GM21576 (cell line): ENCODE results near the gene ULK1.
A peak's percentile ranks its signal among the peaks of the same experiment; 100 is the strongest.
"Not testable (repeated sequence)": the region's sequence is repeated elsewhere in the genome, so short reads cannot be mapped to it uniquely, and the experiment has no call there.

ENCODE experiments used
- ATAC-seq: cut with Tn5 transposase; IDR thresholded peaks from one replicate; pipeline ENCODE4 v1.9.1; 2021; ENCODE audit warnings: mild to moderate bottlenecking, moderate library complexity; ENCODE audit not compliant: unreplicated experiment

ULK1 gene

DNA sequence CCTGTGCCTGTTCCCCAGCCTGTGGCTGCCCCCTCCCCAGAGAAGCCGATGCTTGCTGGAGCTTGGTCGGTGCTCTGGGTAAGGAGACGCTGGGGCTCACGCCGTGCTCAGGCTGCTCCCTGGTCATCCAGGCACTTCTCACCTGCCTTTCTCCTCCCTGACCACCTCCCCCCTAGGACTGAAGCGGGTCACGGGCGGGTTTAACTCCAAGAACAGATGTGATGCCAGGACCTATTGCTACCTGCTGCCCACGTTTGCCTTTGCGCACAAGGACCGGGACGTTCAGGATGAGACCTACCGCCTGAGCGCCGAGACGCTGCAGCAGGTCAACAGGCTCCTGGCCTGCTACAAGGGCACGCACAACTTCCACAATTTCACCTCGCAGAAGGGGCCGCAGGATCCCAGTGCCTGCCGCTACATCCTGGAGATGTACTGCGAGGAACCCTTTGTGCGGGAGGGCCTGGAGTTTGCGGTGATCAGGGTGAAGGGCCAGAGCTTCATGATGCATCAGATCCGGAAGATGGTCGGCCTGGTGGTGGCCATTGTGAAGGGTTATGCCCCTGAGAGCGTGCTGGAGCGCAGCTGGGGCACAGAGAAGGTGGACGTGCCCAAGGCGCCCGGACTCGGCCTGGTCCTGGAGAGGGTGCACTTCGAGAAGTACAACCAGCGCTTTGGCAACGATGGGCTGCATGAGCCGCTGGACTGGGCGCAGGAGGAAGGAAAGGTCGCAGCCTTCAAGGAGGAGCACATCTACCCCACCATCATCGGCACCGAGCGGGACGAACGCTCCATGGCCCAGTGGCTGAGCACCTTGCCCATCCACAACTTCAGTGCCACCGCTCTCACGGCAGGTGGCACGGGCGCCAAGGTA, 46.9 kb downstream of the ULK1 start:
- ATAC-seq: no peak

DNA sequence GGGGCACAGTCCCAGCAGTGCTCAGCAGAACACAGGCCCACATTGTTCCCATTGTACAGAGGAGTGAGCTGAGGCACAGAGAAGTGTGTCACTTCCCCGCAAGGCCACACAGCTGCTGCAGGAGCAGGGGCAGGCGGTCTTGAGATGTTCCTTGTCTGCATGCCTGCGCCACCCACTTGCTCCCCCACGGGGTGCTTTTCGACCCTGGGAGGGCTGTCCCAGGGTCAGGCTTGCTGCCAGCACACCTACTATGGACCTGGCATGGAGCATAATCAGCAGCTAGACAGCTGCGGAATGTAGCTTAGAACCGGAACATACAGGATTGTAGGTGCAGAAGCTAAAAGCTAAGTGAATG, 47.5 kb downstream of the ULK1 start:
- ATAC-seq: no peak

DNA sequence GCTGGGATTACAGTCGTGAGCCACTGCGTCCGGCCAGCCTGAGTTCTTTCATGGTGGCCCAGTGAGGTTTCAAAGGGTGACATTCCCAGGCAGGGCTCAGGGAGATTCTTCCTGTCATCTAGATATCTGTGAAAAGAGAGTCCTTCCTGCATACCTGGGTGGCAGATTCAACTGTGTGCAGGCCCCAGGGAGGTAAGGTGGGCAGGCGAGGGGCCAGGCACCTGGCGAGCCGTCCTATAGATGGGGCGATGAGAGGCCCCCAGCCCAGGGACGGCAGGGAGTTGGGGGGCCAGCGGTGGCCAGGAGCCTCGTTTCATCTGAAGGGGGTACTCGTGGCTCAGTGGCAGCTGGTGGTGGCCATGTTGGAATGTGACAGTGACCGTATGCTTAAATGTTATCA, 48.2 kb downstream of the ULK1 start:
- ATAC-seq: no peak

DNA sequence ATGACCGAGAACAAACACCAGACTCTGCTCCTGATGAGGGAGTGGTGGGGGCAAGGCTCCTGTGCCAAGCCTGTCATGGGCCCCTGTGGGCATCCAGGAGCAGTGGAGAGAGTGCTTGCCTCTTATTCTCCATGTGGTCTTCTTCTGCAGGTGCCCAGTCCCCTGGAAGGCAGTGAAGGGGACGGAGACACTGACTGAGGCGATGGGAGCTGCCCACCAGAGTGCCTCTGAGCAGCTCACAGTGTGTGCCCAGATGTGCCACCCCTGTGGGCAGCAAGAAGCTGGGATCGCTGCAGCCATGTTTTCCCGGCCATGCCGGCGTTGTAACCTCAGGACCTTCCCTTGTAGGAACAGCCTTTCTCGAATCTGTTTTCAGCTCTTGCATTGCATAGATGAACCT, 49.0 kb downstream of the ULK1 start:
- no peak for ATAC-seq

DNA sequence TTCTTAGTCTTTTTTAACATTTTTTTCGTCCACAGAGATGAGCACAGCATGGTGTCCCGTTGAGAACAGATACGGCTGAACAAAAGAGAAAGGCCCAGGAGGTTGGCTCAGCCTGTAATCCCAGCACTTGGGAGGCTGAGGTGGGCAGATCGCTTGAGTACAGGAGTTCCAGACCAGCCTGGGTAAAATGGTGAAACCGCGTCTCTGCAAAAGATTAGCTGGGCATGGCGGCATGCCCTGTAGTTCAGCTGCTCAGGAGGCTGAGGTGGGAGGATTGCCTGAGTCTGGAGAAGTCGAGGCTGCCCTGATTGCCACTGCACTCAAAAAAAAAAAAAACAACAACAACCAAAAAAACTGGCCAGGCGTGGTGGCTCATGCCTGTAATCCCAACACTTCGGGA, 49.5 kb downstream of the ULK1 start:
- ATAC-seq: no peak

DNA sequence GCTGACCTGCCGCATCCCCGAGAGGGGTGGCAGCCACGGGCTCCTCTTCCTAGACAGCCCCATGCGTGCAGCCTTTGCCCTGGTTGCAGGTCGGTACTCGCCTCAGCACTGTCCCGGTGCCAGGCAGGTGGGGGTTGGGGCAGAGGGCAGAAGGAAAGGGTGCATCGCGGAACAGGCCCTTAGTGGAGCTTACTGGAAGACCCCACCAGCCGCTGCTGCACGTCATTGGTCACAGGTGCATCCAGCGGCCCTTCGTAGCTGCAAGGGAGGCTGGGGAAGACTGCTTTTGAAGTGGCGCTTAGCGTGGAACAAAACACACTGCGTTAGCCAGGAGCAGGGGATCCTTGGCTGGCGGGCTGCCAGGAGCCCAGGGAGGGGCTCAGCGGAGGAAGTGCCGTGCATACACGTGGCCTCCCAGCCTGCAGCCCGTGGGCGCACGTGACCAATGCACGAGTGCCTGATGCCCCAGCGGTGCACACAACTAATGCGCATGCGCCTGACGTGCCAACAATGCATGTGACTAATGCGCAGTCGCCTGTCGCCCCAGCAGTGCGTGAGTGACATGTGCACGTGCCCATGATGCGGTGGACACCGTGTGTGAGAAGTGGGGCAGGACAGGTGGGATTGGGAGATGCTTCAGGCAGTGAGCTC, 50.3 kb downstream of the ULK1 start:
- no peak for ATAC-seq

DNA sequence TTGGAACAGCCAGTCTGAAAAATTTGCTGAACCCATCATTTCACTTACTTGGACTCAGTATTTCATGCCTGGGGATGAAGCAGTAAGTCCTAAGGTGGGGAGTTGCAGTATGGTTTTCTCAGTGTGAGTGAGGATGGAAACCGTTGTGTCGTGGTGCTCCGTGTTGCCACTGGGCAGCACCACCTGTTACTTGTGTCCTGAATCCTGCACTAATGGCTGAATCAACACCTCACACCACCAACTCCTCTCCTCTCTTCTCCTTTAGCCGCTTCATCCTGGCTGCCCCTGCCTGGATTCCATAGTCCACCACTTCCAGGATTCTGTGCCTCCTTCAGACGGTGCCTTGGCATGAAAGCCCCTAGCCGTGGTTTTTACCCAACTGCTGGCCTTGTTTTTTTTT, 52.3 kb downstream of the ULK1 start:
- ATAC-seq: no peak

DNA sequence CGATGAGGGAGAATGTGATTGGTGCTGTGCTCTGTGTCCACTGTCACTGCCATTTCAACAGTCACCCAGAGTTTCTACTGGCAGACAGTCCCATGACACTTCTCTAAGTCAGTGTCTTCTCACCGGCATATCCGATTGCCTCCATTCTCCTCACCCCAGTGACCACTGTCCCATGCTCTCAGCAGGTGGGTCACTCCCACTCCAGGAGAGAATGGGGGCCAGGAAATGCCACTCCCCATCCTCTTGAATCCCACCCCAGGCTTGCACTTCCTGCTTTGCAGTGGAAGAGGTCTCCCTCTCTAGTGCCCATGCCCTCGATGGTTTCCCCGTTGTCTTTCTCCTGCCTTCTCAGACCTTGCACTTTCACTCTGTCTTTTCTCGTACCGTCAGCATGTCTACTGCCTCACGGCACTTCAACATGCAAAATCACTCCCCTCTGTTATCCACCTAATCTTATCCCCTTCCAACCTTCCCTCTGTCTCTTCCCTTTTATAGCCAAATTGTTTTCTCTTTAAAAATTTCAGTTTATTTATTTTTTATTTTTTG, 53.1 kb downstream of the ULK1 start:
- no peak for ATAC-seq

DNA sequence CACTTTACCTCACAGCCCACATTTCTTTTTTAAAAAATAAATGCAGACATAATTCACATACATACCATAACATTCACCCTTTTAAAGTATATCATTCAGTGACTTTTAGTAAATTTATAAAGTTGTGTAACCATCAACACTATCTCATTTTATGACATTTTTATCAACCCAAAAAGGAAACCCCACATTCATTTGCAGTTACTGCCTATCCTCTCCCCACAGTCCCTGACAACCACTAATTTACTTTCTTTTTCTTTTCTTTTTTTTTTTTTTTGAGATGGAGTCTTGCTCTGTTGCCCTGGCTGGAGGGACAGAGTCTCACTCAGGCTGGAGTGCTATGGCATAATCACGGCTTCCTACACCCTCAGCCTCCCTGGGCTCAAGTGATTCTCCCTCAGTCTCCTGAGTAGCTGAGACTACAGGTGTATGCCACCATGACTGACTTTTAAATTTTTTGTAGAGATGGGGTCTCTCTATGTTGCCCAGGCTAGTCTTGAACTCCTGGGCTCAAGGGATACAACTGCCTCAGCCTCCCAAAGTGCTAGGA, 53.8 kb downstream of the ULK1 start:
- ATAC-seq: no peak

DNA sequence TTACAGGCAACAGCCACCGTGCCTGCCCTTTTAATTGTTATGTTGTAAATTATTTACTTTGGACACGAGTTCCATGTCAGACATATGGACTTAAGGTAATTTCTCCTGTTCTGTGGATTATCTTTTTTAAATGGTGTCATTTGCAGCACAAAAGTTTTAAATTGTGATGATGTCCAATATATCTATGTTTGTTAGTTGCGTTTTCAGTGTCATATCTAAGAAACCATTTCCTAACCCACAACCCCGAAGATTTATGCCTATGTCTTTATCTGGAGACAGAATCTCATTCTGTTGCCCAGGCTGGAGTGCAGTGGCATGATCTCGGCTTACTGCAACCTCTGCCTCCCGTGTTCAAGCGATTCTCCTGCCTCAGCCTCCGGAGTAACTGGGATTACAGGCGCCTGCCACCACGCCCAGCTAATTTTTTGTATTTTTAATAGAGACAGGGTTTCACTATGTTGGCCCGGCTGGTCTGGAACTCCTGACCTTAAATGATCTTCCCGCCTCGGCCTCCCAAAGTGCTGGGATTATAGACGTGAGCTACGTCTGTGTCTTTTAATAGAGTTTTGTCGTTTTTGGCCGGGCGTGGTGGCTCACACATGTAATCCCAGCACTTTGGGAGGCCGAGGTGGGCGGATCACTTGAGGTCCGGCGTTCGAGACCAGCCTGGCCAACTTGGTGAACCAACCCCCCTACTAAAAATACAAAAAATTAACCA, 54.5 kb downstream of the ULK1 start:
- ATAC-seq: not testable (repeated sequence)

DNA sequence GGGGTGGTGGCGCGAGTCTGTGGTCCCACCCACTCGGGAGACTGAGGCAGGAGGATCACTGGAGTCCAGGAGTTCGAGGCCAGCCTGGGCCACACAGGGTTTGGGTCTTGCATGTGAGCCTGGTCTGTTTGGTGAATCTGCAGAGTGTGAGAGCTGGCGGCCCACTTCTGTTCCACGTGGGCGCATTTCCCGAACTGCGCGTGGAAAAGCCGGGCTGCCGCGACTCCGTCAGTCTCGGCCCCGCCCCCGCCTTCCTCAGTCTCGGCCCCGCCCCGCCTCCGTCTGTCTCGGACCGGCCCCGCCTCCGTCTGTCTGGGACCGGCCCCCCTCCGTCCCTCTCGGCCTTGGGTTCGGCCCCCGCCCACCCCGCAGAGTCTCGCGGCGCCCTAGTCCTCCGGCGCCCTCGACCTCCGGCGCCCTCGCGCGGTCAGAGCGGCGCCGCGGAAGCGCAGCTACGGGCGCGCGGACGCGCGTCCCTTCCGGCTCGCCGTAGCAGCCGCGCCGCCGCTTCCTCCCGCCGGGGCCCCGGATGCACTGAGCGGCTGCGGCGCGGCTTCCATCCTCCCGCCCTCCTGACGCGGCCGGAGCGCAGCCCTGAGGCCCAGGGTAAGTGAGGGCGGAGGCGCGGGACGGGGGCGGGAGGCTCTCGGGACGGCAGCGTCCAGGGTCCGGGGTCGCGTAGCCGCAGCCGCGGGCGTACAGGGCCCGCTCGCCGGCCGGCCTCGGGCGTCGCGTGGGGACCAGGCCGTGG, 55.2 kb downstream of the ULK1 start, which contains the start of gene EP400:
Gene EP400 (plus strand): TSS at position 512 of the 751 bp plus-strand sequence. CDS start 10,678 bp downstream, outside the sequence.
- peak; percentile 87 for ATAC-seq

DNA sequence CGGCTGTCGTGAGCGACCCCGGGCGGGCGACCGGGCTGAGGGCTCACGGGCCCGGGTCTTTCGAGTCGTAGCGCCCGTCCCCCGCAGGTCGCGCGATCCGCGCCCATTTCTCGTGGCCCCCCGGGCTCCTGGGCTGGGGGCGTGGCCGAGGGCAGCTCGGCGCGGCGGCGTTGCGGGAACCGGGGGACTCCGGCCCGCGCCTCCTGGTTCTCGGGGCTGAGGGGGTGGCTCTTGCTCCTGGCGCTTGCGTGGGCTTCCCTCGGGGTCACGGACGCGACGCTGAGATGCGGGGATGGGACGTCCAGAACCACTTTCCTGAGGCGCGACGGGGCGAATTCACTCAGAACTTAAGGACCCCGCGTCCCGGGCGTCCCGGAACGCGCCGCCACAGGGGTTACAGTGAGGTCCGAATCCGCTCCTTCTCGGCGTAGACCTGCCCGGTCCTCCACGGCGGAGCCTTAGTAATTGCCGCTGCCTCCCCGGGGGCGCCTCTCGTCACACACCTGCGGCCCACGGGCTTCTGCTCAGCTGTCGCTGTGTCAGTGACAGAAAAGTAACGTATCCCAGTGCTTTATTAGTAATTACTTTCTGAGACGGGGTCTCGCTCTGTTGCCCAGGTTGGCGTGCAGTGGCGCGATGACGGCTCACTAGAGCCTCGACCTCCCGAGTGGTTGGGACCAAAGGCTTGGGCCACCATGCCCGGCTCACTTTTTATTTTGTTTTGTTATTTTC, 55.9 kb downstream of the ULK1 start:
- peak; percentile 33 for ATAC-seq

DNA sequence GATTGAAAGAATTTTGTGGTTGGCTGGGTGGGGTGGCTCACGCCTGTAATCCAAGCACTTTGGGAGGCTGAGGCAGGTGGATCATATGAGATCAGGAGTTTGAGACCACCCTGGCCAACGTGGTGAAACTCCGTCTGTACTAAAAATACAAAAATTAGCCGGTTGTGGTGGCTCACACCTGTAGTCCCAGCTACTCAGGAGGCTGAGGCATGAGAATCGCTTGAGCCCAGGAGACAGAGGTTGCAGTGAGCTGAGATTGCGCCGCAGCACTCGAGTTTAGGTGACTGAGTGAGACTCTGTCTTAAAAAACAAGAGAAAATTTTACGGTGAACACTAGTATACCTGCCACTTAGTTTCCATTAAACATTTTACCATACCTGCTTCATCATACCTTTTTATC, 59.4 kb downstream of the ULK1 start:
- not testable (repeated sequence) for ATAC-seq

DNA sequence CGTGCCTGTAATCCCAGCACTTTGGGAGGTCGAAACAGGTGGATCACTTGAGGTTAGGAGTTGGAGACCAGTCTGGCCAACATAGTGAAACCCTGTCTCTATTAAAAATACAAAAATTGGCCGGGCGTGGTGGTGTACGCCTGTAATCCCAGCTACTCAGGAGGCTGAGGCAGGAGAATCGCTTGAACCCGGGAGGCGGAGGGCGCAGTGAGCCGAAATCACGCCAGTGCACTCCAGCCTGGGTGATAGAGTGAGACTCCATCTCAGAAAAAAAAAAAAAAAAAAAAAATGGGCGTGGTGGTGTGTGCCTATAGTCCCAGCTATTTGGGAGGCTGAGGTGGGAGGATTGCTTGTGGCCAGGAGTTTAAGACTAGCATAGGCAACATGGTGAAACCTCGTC, 60.0 kb downstream of the ULK1 start:
- ATAC-seq: not testable (repeated sequence)

DNA sequence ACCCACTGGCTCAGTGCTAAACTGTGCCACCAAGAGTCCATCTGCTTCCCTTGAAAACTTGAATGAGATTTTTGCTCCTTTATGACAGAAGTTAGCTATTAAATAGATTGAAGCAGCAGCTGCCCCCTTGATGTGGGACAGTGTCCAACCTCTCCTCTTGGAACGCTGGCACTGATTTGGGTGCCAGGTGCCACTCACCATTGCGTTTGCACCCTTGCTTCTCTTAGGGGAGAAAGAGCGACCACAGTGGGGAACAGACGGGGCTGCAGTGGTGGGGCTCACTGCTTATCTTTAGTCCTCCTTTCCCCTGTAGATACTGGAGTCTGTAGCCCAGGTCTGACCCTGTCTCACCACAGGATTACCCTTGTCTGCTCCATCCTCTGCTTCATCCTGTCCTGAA, 64.7 kb downstream of the ULK1 start:
- no peak for ATAC-seq

DNA sequence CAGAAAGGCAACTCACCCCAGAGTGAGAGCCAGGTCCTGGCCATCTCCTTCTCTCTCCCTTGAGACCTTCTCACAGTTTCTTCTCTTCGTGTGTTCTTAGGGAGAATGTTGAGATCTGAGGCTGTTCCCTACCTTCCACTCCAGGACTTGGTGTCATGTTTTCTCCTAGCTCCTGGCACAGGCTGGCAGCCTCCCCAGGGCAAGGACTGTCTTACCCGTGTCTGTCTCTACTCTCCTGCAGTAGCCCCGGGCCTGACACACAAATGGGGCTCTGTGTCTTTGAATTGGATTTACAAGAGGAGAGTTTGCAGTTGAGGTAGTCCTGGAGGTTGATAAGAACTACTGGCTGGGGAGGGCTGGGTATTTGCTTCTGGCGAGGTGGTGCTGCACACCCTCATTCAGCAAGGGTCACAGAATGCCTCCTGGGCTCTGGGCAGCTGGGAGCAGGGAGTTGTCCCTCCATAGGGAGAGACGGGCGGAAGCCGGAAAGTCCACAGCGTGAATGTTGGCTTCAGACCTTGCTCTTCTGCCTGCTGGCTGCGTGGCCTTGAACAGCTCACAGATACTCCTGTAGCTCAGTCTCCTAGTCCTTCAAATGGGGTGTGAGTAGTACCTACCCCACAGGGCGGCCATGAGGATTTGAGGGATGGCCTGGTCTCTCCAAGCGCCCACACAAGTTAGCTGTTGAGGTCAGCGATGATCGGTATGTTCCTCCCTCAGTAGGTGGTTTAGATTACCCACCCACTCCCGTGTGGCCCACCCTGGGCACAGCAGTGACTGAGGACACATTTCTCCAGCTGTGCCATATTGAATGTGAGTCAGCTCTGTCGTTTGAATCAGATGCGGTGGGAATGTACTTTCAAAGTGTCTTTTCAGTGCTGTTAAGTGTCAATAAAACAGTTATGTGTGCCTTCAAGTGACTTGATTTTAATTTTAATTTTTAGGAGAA, 65.5 kb downstream of the ULK1 start:
- ATAC-seq: no peak

DNA sequence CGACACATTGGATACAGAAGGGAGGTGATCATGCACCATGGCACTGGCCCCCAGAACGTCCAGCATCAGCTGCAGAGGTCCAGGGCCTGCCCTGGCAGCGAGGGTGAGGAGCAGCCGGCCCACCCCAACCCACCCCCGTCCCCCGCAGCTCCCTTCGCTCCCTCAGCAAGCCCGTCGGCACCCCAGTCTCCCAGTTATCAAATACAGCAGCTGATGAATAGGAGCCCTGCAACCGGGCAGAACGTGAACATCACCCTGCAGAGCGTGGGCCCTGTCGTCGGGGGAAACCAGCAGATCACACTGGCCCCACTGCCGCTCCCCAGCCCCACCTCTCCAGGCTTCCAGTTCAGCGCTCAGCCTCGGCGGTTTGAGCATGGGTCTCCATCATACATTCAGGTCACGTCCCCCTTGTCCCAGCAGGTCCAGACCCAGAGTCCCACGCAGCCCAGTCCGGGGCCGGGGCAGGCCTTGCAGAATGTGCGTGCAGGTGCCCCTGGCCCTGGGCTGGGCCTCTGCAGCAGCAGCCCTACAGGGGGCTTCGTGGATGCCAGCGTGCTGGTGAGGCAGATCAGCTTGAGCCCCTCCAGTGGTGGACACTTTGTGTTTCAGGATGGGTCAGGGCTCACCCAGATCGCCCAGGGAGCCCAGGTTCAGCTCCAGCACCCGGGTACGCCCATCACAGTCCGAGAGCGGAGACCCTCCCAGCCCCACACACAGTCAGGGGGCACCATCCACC, 66.3 kb downstream of the ULK1 start:
- not testable (repeated sequence) for ATAC-seq

DNA sequence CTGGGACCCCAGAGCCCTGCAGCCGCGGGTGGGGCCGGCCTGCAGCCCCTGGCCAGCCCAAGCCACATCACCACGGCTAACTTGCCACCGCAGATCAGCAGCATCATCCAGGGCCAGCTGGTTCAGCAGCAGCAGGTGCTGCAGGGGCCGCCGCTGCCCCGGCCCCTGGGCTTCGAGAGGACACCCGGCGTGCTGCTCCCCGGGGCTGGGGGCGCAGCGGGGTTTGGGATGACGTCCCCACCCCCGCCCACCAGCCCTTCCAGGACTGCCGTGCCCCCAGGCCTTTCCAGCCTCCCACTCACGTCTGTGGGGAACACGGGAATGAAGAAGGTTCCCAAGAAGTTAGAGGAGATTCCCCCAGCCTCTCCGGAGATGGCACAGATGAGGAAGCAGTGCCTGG, 66.9 kb downstream of the ULK1 start:
- not testable (repeated sequence) for ATAC-seq
